Loucy (cell line): ENCODE data around the gene GRM7.

Source experiments
- H2AFZ ChIP-seq: fragments of 200-600 bp; sonication (generic); 2 replicates; pipeline ENCODE4 v1.6.0; 2016; ENCODE audit warnings: antibody characterized with exemption, mild to moderate bottlenecking, low read length, moderate library complexity
- H3F3A ChIP-seq: fragments of 200-600 bp; 2 replicates; pipeline ENCODE4 v1.6.0; 2016; ENCODE audit warnings: antibody characterized with exemption, low read depth, mild to moderate bottlenecking
- H3K27me3 ChIP-seq: fragments of 200-600 bp; sonication (generic); 2 replicates; pipeline ENCODE4 v1.6.1; 2014; ENCODE audit warnings: low read length, mild to moderate bottlenecking; ENCODE audit not compliant: insufficient read depth, poor library complexity, severe bottlenecking
- H3K36me3 ChIP-seq: fragments of 200-600 bp; sonication (generic); 2 replicates; pipeline ENCODE4 v1.6.1; 2016; ENCODE audit warnings: low read length; ENCODE audit not compliant: insufficient read depth
- H3K4me1 ChIP-seq: fragments of 200-600 bp; sonication (generic); 2 replicates; pipeline ENCODE4 v1.5.1; 2014; ENCODE audit warnings: low read length, mild to moderate bottlenecking; ENCODE audit not compliant: insufficient read depth, poor library complexity, severe bottlenecking
- H3K4me2 ChIP-seq: fragments of 200-600 bp; sonication (generic); 2 replicates; pipeline ENCODE4 v1.6.0; 2014; ENCODE audit warnings: antibody characterized with exemption, low read length, low read depth, mild to moderate bottlenecking; ENCODE audit not compliant: poor library complexity, severe bottlenecking
- H3K4me3 ChIP-seq: fragments of 200-600 bp; sonication (generic); 2 replicates; pipeline ENCODE4 v1.5.1; 2014; ENCODE audit warnings: low read length, mild to moderate bottlenecking, mixed read lengths; ENCODE audit not compliant: poor library complexity, severe bottlenecking
- H3K79me2 ChIP-seq: fragments of 200-600 bp; sonication (generic); 2 replicates; pipeline ENCODE4 v1.6.1; 2014; ENCODE audit warnings: low read length; ENCODE audit not compliant: insufficient read depth
- H3K9ac ChIP-seq: fragments of 200-600 bp; sonication (generic); 2 replicates; pipeline ENCODE4 v1.6.0; 2014; ENCODE audit warnings: mild to moderate bottlenecking, low read depth, low read length, moderate library complexity; ENCODE audit not compliant: poor library complexity, severe bottlenecking
- H3K9me2 ChIP-seq: fragments of 200-600 bp; sonication (generic); replicated peaks from 2 replicates; pipeline ENCODE4 v1.6.1; 2016; ENCODE audit warnings: low read depth, low read length, mixed read lengths
- H3K9me3 ChIP-seq: fragments of 200-600 bp; sonication (generic); 2 replicates; pipeline ENCODE4 v1.6.1; 2014; ENCODE audit warnings: mild to moderate bottlenecking, antibody characterized with exemption, low read length, low read depth; ENCODE audit not compliant: insufficient read depth
- H4K20me1 ChIP-seq: fragments of 200-600 bp; sonication (generic); 2 replicates; pipeline ENCODE4 v1.6.0; 2014; ENCODE audit warnings: antibody characterized with exemption, low read length, mild to moderate bottlenecking; ENCODE audit not compliant: insufficient read depth, poor library complexity, severe bottlenecking
- CTCF ChIP-seq: fragments of 200-600 bp; sonication (generic); conservative IDR thresholded peaks from 2 replicates; pipeline ENCODE4 v1.5.1; 2014; ENCODE audit warnings: mild to moderate bottlenecking, antibody characterized with exemption, low read length
- EZH2phosphoT487 ChIP-seq: fragments of 200-600 bp; IDR thresholded peaks from 2 replicates; pipeline ENCODE4 v1.6.1; 2018; ENCODE audit warnings: antibody characterized with exemption, mild to moderate bottlenecking, moderate library complexity, borderline replicate concordance

The GRM7 gene

GRCh38 chr3:6827453-6827852, 33.5 kb upstream of the GRM7 start:
- H3K4me1 ChIP-seq, result no peaks in the 10 kb centered on the region
- H3K27me3 ChIP-seq, result no peaks in the 10 kb centered on the region
- H3K9me2 ChIP-seq, result no peaks in the 10 kb centered on the region
- 0 out of 2 replicates have a peak, but pooled peaks cover 4% of the 10 kb centered on the region for H3K9me3 ChIP-seq
- no peaks in the 10 kb centered on the region for H3K36me3 ChIP-seq
- no peaks in the 10 kb centered on the region for H4K20me1 ChIP-seq
- TF ChIP-seq CTCF, result no peak
- TF ChIP-seq EZH2phosphoT487, result no peak
- no peak overlapping the region for H3K4me2 ChIP-seq
- no peak overlapping the region for H2AFZ ChIP-seq
- H3K9ac ChIP-seq, result no peak overlapping the region
- H3K79me2 ChIP-seq, result no peaks in the 10 kb centered on the region
- H3F3A ChIP-seq, result no peaks in the 10 kb centered on the region
- H3K4me3 ChIP-seq, result no peak overlapping the region

GRCh38 chr3:6844723-6845122, 16.2 kb upstream of the GRM7 start:
- no peaks in the 10 kb centered on the region for H3K9me3 ChIP-seq
- H3K4me2 ChIP-seq, result no peak overlapping the region
- no peaks in the 10 kb centered on the region for H3F3A ChIP-seq
- H3K4me3 ChIP-seq, result no peak overlapping the region
- H3K79me2 ChIP-seq, result no peaks in the 10 kb centered on the region
- no peak overlapping the region for H3K9ac ChIP-seq
- H3K27me3 ChIP-seq, result no peaks in the 10 kb centered on the region
- no peak for TF ChIP-seq CTCF
- no peak for TF ChIP-seq EZH2phosphoT487
- H3K4me1 ChIP-seq, result no peaks in the 10 kb centered on the region
- H3K36me3 ChIP-seq, result no peaks in the 10 kb centered on the region
- no peaks in the 10 kb centered on the region for H3K9me2 ChIP-seq
- H4K20me1 ChIP-seq, result no peaks in the 10 kb centered on the region
- H2AFZ ChIP-seq, result no peak overlapping the region

GRCh38 chr3:6854184-6854583, 6.7 kb upstream of the GRM7 start:
- no peak overlapping the region for H2AFZ ChIP-seq
- H3K4me2 ChIP-seq, result no peak overlapping the region
- H3F3A ChIP-seq, result no peaks in the 10 kb centered on the region
- no peak overlapping the region for H3K9ac ChIP-seq
- H3K9me3 ChIP-seq, result no peaks in the 10 kb centered on the region
- no peak for TF ChIP-seq EZH2phosphoT487
- TF ChIP-seq CTCF, result no peak
- H3K79me2 ChIP-seq, result no peaks in the 10 kb centered on the region
- no peak overlapping the region for H3K4me3 ChIP-seq
- no peaks in the 10 kb centered on the region for H3K36me3 ChIP-seq
- H3K4me1 ChIP-seq, result no peaks in the 10 kb centered on the region
- H3K9me2 ChIP-seq, result no peaks in the 10 kb centered on the region
- no peaks in the 10 kb centered on the region for H4K20me1 ChIP-seq
- H3K27me3 ChIP-seq, result no peaks in the 10 kb centered on the region
